ENCODE measurements around the gene CPLX1.

DNA sequence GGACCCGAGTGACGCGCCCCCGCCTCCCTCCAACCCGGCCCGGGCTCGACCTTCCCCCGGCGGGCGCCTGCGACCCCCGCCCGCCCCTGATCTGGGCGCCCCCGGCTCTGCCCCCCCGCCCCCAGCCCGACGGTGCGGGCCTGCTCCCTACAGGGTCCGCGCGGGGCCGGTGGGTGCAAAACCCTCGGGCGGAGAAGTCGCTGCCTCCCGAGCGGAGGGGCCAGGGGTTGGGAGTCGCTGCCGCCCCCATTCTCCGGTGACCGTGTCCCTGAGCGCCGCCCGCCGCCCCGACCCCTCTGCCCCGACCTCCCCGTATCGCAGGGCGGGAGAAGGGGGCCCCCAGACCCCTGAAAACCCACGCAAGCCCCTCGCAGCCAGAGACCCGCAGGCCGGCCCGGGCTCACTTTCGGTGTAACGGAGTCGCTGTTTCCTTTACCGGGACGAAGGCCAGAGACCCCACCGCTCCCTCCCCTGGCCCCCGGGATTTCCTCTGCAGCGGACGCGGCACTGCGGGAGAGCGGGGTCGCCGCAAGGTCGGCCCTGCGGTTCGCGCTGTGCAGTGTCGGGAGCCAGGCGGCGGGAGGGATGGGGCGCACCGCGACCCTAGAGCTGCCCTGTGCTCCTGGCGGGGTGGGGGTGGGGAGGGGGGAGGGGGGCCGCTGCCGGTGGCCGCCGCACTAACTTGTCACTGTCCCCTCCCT, 729 bp upstream of the CPLX1 start:
- TF ChIP-seq CTCF (IDR thresholded peaks at IDR 0.05) (no peak), POLR2A (IDR thresholded peaks at IDR 0.05) (no peak)
